LNCAP (cell line): Measurements from ENCODE around the gene KLK8.

ENCODE experiments used
- TF ChIP-seq, protein P1 (sequence below): fragments of 450-650 bp; IDR thresholded peaks from 2 replicates; pipeline ENCODE4 v1.5.1; 2017; ENCODE audit warnings: mild to moderate bottlenecking

KLK8 gene

GRCh38 chr19:50998061-50998460, 3.3 kb downstream of the KLK8 start:
- TF ChIP-seq, protein P1, sequence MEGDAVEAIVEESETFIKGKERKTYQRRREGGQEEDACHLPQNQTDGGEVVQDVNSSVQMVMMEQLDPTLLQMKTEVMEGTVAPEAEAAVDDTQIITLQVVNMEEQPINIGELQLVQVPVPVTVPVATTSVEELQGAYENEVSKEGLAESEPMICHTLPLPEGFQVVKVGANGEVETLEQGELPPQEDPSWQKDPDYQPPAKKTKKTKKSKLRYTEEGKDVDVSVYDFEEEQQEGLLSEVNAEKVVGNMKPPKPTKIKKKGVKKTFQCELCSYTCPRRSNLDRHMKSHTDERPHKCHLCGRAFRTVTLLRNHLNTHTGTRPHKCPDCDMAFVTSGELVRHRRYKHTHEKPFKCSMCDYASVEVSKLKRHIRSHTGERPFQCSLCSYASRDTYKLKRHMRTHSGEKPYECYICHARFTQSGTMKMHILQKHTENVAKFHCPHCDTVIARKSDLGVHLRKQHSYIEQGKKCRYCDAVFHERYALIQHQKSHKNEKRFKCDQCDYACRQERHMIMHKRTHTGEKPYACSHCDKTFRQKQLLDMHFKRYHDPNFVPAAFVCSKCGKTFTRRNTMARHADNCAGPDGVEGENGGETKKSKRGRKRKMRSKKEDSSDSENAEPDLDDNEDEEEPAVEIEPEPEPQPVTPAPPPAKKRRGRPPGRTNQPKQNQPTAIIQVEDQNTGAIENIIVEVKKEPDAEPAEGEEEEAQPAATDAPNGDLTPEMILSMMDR = no peak

- TF ChIP-seq, protein P1 = no peak
Observed at GRCh38 chr19:50994129-50994528, 7.3 kb downstream of the KLK8 start.

GRCh38 chr19:50992666-50993035, 8.8 kb downstream of the KLK8 start:
- TF ChIP-seq, protein P1 = no peak

DNA sequence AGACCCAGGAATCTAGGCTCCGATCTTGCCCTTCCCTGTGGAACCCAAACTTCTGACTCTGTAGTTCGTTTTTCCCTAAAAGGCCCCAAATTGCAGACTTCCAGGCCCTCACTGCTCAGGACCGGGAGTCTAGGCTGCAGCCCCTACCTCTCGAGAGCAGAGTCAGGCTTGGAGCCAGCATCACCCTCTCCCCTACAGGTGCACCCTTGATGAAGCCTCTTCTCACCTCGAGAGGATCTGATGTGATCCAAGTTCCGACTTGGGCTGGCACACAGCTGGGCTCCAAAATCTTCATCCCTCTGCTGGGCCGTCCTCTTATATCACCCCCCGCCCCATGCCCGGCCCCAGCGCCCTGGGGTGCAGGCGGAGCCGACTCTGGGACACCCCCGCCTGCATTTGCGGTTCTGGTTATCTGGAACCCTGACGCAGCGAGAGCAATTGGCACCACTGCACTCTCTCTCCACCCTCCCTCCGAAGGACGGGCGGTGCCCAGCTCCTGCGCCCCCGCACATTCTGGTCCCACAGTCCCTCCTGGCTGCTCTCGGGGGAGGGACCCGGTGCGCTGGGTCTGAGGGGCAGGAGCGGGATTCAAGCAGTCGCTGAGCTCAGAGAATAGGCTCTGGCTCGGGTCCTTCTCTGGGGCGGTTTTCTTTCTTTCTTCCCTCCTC, 17.6 kb downstream of the KLK8 start, which contains the start of gene KLK7:
TSS of gene KLK7 (minus strand) at position 293 of the 668 bp plus-strand sequence. CDS start 1,518 bp downstream, outside the sequence.
- TF ChIP-seq, protein P1 = no peak

- TF ChIP-seq, protein P1 = no peak
Observed at GRCh38 chr19:50982186-50982585, 19.2 kb downstream of the KLK8 start.

DNA sequence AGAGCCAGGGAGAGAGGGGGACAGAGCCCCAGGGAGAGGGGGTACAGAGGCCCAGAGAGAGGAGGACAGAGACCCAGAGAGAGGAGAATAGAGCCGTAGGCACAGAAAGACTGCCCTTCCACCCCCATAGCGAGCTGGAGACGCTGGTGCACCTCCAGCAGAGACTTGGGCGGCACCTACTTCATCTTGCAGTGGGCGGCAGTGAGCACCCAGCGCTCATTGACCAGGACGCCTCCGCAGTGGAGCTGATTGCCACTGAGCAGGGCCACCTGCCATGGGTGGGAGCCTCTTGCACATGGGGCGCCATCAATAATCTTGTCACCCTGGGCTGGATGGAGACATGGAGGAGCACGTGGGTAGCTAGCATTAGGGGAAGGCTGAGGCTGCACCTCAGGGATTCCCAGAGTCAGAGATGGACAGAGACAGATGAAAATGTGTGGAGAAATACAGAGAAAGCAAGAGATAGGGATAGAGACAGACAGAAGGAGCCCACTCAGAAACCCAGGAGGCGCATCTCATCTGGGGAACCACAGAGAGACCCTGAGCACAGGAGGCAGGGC, 19.7 kb downstream of the KLK8 start:
- TF ChIP-seq, protein P1 = no peak

GRCh38 chr19:50980208-50980607, 21.2 kb downstream of the KLK8 start:
- TF ChIP-seq, protein P1 = no peak
